GM12875 (cell line): Measurements from ENCODE around the gene SPECC1L.

ENCODE experiments used
- H3K4me3 ChIP-seq: one replicate; pipeline ENCODE4 v1.5.1; 2011; ENCODE audit warnings: low read depth, low read length, control low read depth
- CTCF ChIP-seq: IDR thresholded peaks from 2 replicates; pipeline ENCODE4 v1.5.1; 2011; ENCODE audit warnings: low read depth, mild to moderate bottlenecking, control low read depth, inconsistent platforms, low read length, moderate library complexity, borderline replicate concordance; ENCODE audit not compliant: insufficient read depth

The SPECC1L gene

GRCh38 chr22:24361976-24362646 is 91.5 kb downstream of the SPECC1L start:
- no peak overlapping the region for H3K4me3 ChIP-seq
- no peak for TF ChIP-seq CTCF

- TF ChIP-seq CTCF: no peak
- no peak overlapping the region for H3K4me3 ChIP-seq
Measured at GRCh38 chr22:24363243-24363642, 92.6 kb downstream of the SPECC1L start.

- no peak for TF ChIP-seq CTCF
- no peak overlapping the region for H3K4me3 ChIP-seq
Measured at GRCh38 chr22:24366701-24367100, 96.1 kb downstream of the SPECC1L start.

GRCh38 chr22:24367841-24368240 is 97.2 kb downstream of the SPECC1L start:
- no peak overlapping the region for H3K4me3 ChIP-seq
- TF ChIP-seq CTCF: no peak

GRCh38 chr22:24370401-24370800 is 99.8 kb downstream of the SPECC1L start:
- no peak overlapping the region for H3K4me3 ChIP-seq
- no peak for TF ChIP-seq CTCF

GRCh38 chr22:24376002-24376401 is 105.4 kb downstream of the SPECC1L start:
- no peak overlapping the region for H3K4me3 ChIP-seq
- TF ChIP-seq CTCF: no peak

GRCh38 chr22:24376586-24376985 is 106.0 kb downstream of the SPECC1L start:
- TF ChIP-seq CTCF: no peak
- H3K4me3 ChIP-seq: no peak overlapping the region
